SK-N-SH treated with all-trans-retinoic acid at 6 μM for 48 hours (cell line): ENCODE data around the gene PRKAG3.

ENCODE experiments used
- ARNTL ChIP-seq: fragments of 450-650 bp; formaldehyde crosslinking; IDR thresholded peaks from 2 replicates; pipeline ENCODE4 v1.5.0; 2020; ENCODE audit warnings: low read depth, mild to moderate bottlenecking, moderate library complexity, borderline replicate concordance
- BACH2 ChIP-seq: fragments of 250-450 bp; sonication (Bioruptor Pico); IDR thresholded peaks from 2 replicates; pipeline ENCODE4 v1.9.0; 2021; ENCODE audit warnings: mild to moderate bottlenecking, borderline replicate concordance
- CSDC2 ChIP-seq: fragments of 250-450 bp; sonication (Bioruptor Pico); IDR thresholded peaks from 2 replicates; pipeline ENCODE4 v1.5.0; 2020; ENCODE audit warnings: mild to moderate bottlenecking, moderate library complexity
- ESRRG ChIP-seq: fragments of 250-450 bp; sonication (Bioruptor Pico); IDR thresholded peaks from 2 replicates; pipeline ENCODE4 v1.6.1; 2021; ENCODE audit warnings: mild to moderate bottlenecking
- ISL1 ChIP-seq: fragments of 250-450 bp; sonication (Bioruptor Pico); IDR thresholded peaks from 2 replicates; pipeline ENCODE4 v2.1.2; 2022; ENCODE audit warnings: mild to moderate bottlenecking, moderate library complexity
- PATZ1 ChIP-seq: fragments of 250-450 bp; sonication (Bioruptor Pico); IDR thresholded peaks from 2 replicates; pipeline ENCODE4 v1.8.0; 2020; ENCODE audit warnings: mild to moderate bottlenecking, moderate library complexity, borderline replicate concordance
- POU6F1 ChIP-seq: fragments of 250-450 bp; sonication (Bioruptor Pico); IDR thresholded peaks from 2 replicates; pipeline ENCODE4 v1.8.0; 2021; ENCODE audit warnings: low read depth, mild to moderate bottlenecking, moderate library complexity, borderline replicate concordance
- TCF4 ChIP-seq: fragments of 250-450 bp; sonication (Bioruptor Pico); IDR thresholded peaks from 2 replicates; pipeline ENCODE4 v1.8.0; 2021; ENCODE audit warnings: mild to moderate bottlenecking, moderate library complexity, borderline replicate concordance
- TOX ChIP-seq: fragments of 250-450 bp; sonication (Bioruptor Pico); IDR thresholded peaks from 2 replicates; pipeline ENCODE4 v1.8.0; 2021; ENCODE audit warnings: mild to moderate bottlenecking, moderate library complexity, borderline replicate concordance
- ZC3H10 ChIP-seq: fragments of 250-450 bp; sonication (Bioruptor Pico); IDR thresholded peaks from 2 replicates; pipeline ENCODE4 v1.5.1; 2021; ENCODE audit warnings: mild to moderate bottlenecking, moderate library complexity
- ZFP30 ChIP-seq: fragments of 450-650 bp; formaldehyde crosslinking; IDR thresholded peaks from 2 replicates; pipeline ENCODE4 v1.5.0; 2022; ENCODE audit warnings: mild to moderate bottlenecking, moderate library complexity

- TF ChIP-seq PATZ1 (CRISPR knock-in tag) (no peak), ESRRG (CRISPR knock-in tag) (no peak), TCF4 (no peak), ZFP30 (CRISPR knock-in tag) (no peak), ISL1 (CRISPR knock-in tag) (no peak), ZC3H10 (no peak), BACH2 (CRISPR knock-in tag) (no peak), TOX (CRISPR knock-in tag) (no peak), POU6F1 (no peak), CSDC2 (CRISPR knock-in tag) (no peak), ARNTL (no peak)
These were observed 23.3 kb upstream of the PRKAG3 start for GRCh38 chr2:218854860-218855259.
